Activated T-helper 2 cell treated with anti-CD3 and anti-CD28 coated beads, Interferon-gamma antibody, Interleukin-2, Interleukin-4, amounts not matched to agents 10 μg/mL and 5 μg/mL and 100 μg/mL, durations not matched to agents 14 hours and 24 hours and 36 hours (primary cell): ENCODE results near the gene SLC25A45. TPM values are rescaled to one million over a fixed set of nuclear protein-coding genes. Genes with fewer than 3 reads are reported as not detected.
A peak's percentile ranks its signal among the peaks of the same experiment; 100 is the strongest.

Source experiments
- DNase-seq: peaks from one replicate; pipeline ENCODE4 v3.0.0; 2021; ENCODE audit warnings: low spot score
- H3K27ac Mint-ChIP-seq: one replicate; pipeline ENCODE4 v1.8.0; 2021; ENCODE audit warnings: mixed read lengths
- H3K27me3 Mint-ChIP-seq: one replicate; pipeline ENCODE4 v1.8.0; 2021; ENCODE audit warnings: low read depth, mixed read lengths
- H3K36me3 Mint-ChIP-seq: one replicate; pipeline ENCODE4 v1.8.0; 2021; ENCODE audit warnings: low read depth, mixed read lengths
- H3K4me1 Mint-ChIP-seq: one replicate; pipeline ENCODE4 v1.8.0; 2021; ENCODE audit warnings: low read depth, mixed read lengths
- H3K4me3 Mint-ChIP-seq: one replicate; pipeline ENCODE4 v1.8.0; 2021; ENCODE audit warnings: low read depth, mild to moderate bottlenecking, moderate library complexity, mixed read lengths
- H3K9me3 Mint-ChIP-seq: one replicate; pipeline ENCODE4 v1.8.0; 2021; ENCODE audit warnings: mixed read lengths
- intact Hi-C: fragments of 100-400 bp; cut with micrococcal nuclease; formaldehyde crosslinking; loops from one replicate; pipeline ENCODE4 v1.15.1; 2023
- total RNA-seq: library from RNA; stranded (reverse); gene quantifications from 2 replicates; pipeline ENCODE4 v1.2.3, GENCODE V29; 2022

Gene SLC25A45
- total RNA-seq, 1 donor from 2014 or later, result 16.3 TPM

DNA sequence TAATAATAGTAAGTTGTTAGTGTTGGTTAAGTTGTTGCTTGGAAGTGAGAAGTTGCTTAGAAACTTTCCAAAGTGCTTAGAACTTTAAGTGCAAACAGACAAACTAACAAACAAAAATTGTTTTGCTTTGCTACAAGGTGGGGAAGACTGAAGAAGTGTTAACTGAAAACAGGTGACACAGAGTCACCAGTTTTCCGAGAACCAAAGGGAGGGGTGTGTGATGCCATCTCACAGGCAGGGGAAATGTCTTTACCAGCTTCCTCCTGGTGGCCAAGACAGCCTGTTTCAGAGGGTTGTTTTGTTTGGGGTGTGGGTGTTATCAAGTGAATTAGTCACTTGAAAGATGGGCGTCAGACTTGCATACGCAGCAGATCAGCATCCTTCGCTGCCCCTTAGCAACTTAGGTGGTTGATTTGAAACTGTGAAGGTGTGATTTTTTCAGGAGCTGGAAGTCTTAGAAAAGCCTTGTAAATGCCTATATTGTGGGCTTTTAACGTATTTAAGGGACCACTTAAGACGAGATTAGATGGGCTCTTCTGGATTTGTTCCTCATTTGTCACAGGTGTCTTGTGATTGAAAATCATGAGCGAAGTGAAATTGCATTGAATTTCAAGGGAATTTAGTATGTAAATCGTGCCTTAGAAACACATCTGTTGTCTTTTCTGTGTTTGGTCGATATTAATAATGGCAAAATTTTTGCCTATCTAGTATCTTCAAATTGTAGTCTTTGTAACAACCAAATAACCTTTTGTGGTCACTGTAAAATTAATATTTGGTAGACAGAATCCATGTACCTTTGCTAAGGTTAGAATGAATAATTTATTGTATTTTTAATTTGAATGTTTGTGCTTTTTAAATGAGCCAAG lies 42.9 kb upstream of the SLC25A45 start:
- Mint-ChIP-seq H3K27me3 (no peaks in the 10 kb centered on the region), H3K27ac (peak overlapping the region; percentile 98)
- intact Hi-C loops, result no loop called here

DNA sequence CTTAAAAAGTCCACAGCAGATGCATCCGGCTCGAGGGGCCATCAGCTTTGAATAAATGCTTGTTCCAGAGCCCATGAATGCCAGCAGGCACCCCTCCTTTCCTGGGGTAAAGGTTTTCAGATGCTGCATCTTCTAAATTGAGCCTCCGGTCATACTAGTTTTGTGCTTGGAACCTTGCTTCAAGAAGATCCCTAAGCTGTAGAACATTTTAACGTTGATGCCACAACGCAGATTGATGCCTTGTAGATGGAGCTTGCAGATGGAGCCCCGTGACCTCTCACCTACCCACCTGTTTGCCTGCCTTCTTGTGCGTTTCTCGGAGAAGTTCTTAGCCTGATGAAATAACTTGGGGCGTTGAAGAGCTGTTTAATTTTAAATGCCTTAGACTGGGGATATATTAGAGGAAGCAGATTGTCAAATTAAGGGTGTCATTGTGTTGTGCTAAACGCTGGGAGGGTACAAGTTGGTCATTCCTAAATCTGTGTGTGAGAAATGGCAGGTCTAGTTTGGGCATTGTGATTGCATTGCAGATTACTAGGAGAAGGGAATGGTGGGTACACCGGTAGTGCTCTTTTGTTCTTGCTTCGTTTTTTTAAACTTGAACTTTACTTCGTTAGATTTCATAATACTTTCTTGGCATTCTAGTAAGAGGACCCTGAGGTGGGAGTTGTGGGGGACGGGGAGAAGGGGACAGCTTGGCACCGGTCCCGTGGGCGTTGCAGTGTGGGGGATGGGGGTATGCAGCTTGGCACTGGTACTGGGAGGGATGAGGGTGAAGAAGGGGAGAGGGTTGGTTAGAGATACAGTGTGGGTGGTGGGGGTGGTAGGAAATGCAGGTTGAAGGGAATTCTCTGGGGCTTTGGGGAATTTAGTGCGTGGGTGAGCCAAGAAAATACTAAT lies 42.0 kb upstream of the SLC25A45 start:
- no peaks in the 10 kb centered on the region for H3K9me3 Mint-ChIP-seq

More for the DNA sequence above, 42.9 kb upstream of the SLC25A45 start:
- Mint-ChIP-seq H3K36me3 (peaks cover 70% of the 10 kb centered on the region), H3K4me1 (peaks cover 44% of the 10 kb centered on the region), H3K9me3 (no peaks in the 10 kb centered on the region), H3K4me3 (peak overlapping the region; percentile 98)
- peak; percentile 78 for DNase-seq

DNA sequence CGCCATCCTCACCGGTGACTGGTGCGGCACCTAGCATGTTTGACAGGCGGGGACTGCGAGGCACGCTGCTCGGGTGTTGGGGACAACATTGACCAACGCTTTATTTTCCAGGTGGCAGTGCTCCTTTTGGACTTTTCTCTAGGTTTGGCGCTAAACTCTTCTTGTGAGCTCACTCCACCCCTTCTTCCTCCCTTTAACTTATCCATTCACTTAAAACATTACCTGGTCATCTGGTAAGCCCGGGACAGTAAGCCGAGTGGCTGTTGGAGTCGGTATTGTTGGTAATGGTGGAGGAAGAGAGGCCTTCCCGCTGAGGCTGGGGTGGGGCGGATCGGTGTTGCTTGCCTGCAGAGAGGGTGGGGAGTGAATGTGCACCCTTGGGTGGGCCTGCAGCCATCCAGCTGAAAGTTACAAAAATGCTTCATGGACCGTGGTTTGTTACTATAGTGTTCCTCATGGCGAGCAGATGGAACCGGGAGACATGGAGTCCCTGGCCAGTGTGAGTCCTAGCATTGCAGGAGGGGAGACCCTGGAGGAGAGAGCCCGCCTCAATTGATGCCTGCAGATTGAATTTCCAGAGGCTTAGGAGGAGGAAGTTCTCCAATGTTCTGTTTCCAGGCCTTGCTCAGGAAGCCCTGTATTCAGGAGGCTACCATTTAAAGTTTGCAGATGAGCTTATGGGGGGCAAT lies 41.2 kb upstream of the SLC25A45 start:
- Mint-ChIP-seq H3K27me3 (no peaks in the 10 kb centered on the region), H3K4me1 (peaks cover 36% of the 10 kb centered on the region), H3K36me3 (peaks cover 61% of the 10 kb centered on the region), H3K9me3 (no peaks in the 10 kb centered on the region), H3K4me3 (peak overlapping the region; percentile 98), H3K27ac (peak overlapping the region; percentile 98)
- intact Hi-C loops, result no loop called here
- DNase-seq, result no peak

More for the DNA sequence above, 42.0 kb upstream of the SLC25A45 start:
- intact Hi-C loops, result no loop called here
- peak; percentile 49 for DNase-seq
- Mint-ChIP-seq H3K27ac (peak overlapping the region; percentile 98), H3K4me3 (peak overlapping the region; percentile 98), H3K27me3 (no peaks in the 10 kb centered on the region), H3K4me1 (peaks cover 39% of the 10 kb centered on the region), H3K36me3 (peaks cover 64% of the 10 kb centered on the region)

DNA sequence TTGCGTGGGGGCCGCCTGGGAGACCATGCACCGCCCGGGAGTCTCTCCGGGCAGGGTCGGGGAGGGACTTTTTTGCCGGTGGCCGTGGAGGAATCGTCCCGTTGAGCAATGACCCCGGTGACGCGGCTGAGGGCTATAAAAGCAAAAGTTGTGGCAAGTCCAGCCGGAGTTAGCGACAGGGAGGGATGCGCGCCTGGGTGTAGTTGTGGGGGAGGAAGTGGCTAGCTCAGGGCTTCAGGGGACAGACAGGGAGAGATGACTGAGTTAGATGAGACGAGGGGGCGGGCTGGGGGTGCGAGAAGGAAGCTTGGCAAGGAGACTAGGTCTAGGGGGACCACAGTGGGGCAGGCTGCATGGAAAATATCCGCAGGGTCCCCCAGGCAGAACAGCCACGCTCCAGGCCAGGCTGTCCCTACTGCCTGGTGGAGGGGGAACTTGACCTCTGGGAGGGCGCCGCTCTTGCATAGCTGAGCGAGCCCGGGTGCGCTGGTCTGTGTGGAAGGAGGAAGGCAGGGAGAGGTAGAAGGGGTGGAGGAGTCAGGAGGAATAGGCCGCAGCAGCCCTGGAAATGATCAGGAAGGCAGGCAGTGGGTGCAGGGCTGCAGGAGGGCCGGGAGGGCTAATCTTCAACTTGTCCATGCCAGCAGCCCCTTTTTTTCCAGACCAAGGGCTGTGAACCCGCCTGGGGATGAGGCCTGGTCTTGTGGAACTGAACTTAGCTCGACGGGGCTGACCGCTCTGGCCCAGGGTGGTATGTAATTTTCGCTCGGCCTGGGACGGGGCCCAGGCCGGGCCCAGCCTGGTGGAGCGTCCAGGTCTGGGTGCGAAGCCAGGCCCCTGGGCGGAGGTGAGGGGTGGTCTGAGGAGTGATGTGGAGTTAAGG lies 40.4 kb upstream of the SLC25A45 start, which contains the start of gene NEAT1:
TSS of gene NEAT1 (plus strand) at position 166 of the 883 bp plus-strand sequence.
- intact Hi-C loops, result loop anchor here (1.0 kb wide), 1 partner anchor 74 kb away; no protein-coding TSS in a partner anchor
- Mint-ChIP-seq H3K27me3 (no peaks in the 10 kb centered on the region), H3K4me3 (peak within 1 kb of the TSS; percentile 98), H3K36me3 (peaks cover 55% of the 10 kb centered on the region), H3K4me1 (peaks cover 35% of the 10 kb centered on the region), H3K9me3 (no peaks in the 10 kb centered on the region), H3K27ac (peak within 1 kb of the TSS; percentile 98)
- DNase-seq, result peak; percentile 95

DNA sequence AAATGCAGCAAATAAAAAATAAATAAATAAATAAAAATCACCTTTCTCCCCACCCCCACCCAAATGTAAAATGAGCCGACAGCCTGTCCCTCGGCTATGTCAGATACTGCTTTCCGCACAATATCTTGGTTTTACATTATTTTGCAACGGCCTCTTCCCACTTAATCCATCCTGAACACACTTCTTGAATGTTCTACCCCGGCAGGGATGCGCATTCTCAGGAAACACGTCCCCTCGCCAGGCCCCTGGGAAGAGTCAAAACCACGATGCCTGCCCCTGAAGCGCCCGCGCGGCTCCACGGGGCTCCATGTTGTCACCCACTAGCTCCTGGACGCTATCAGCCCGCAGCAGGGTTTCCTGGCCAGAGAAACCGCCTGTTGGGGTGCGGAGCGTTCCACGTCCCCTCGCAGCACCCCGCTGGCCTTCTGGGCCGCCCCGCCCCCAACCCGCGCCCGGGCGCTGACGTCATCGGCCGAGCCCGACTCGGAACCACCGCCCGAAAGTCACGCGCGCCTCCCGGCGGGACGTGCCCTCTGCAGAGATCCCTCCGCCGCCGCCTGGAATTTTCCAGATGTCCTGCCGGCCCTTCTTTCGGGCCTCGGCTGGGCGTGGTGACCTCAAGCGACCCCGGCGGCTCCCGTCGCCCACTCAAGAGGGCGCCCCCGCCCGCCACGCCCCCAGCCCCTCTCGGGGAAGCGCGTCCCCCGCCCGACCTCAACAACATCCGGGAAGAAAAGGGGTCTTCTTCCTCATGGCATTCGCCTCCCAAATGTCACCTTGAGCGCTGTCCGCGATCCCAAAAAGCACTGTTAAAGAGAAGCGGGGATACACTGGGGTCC lies 39.6 kb upstream of the SLC25A45 start:
- H3K36me3 Mint-ChIP-seq, result peaks cover 46% of the 10 kb centered on the region
- intact Hi-C loops, result loop anchor here (1.0 to 2.0 kb wide), 3 partner anchors 40 to 153 kb away; partner anchors contain the start of gene SLC25A45
- H3K9me3 Mint-ChIP-seq, result no peaks in the 10 kb centered on the region
- H3K4me1 Mint-ChIP-seq, result peaks cover 35% of the 10 kb centered on the region
- no peaks in the 10 kb centered on the region for H3K27me3 Mint-ChIP-seq
- DNase-seq, result peak; percentile 93
- H3K4me3 Mint-ChIP-seq, result peak overlapping the region; percentile 98
- peak overlapping the region; percentile 98 for H3K27ac Mint-ChIP-seq

DNA sequence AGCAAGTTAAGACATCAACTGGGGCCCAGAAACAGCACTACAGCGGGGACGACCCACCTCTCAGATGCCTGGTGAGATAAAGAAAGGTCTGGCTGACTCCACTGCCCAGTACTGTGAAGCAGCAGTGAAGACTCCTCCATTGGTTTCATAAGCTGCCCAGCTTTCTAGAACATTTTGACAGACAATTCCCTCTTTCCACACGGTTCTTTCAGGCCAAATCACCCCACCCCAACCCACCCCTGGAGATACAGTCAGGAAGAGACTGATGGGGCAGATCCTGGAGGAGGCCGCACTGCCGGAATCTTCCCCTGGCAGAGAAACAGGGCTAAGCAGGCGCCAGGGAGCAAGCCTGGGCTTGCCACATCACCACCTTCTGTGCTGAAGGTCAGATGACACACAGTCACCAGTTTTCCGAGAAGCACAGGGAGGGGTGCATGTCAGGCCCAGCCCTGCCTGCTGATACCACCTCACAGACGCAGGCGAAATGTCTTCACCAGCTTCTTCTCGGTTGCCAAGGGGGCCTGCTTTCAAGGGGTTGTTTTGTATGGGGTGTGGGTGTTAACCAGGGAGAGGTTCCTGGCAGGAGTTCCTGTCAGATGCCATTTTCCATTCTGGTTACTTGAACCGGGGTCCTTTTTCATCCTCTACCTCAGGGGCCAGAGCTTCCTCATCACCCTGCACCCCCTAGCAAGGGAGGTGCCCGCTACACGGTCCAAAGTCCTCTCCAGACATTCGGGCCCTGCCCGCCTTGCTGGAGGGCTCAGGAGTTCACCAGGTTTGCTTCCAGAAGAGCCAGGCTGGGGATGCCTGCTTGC lies 38.7 kb upstream of the SLC25A45 start:
- H3K9me3 Mint-ChIP-seq, result no peaks in the 10 kb centered on the region
- intact Hi-C loops, result loop anchor here (1.0 to 2.0 kb wide), 2 partner anchors 39 to 154 kb away; partner anchors contain the start of gene SLC25A45
- peak overlapping the region; percentile 98 for H3K4me3 Mint-ChIP-seq
- H3K27ac Mint-ChIP-seq, result peak overlapping the region; percentile 98
- H3K27me3 Mint-ChIP-seq, result no peaks in the 10 kb centered on the region
- H3K4me1 Mint-ChIP-seq, result peaks cover 34% of the 10 kb centered on the region
- peak; percentile 88 for DNase-seq
- H3K36me3 Mint-ChIP-seq, result peaks cover 38% of the 10 kb centered on the region

DNA sequence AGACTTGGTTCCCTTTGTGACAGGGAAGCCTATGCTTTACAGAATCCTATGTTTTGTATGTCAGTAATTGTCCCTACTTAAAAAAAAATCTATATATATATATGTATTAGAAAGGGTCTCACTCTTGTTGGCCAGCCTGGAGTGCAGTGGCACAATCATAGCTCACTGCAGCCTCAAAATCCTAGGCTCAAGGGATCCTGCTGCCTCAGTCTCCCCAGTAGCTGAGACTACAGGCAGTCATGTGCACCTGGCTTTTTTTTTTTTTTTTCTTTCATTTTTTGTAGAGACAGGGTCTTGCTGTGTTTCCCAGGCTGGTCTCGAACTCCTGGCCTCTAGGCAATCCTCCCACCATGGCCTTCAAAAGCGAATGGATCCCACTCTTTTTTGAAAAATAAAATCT lies 38.1 kb upstream of the SLC25A45 start:
- peak overlapping the region; percentile 100 for H3K27ac Mint-ChIP-seq
- no peaks in the 10 kb centered on the region for H3K9me3 Mint-ChIP-seq
- H3K4me1 Mint-ChIP-seq, result peaks cover 39% of the 10 kb centered on the region

DNA sequence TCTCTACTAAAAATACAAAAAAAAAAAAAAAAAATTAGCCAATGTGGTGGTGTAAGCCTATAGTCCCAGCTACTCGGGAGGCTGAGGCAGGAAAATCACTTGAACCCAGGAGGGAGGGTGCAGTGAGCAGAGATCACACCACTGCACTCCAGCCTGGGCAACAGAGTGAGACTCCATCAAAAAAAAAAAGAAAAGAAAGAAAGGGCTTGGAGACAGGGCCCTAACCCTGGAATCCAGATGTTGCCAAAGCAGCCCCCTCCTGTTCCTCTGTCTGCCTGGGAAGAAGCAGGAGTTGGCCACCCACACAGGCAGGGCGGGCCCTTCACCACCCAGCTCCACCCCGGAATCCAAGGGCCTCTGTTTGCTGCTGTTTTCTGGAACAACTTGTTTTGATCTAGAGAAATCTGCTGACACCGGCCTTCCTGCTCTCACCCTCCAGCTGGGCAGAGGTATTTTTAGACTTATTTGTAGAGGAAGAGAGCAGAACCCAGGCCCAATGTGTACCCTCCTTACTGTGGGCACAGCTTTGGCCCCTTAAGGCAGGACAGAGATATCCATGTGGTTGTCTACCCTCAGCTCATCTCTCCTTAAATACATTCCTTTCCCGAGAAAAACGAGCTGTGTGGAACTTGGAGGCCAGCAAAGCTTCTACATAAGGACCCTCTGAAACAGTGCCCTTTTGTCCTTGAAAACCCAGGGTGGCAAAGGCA lies 37.5 kb upstream of the SLC25A45 start:
- peaks cover 25% of the 10 kb centered on the region for H3K36me3 Mint-ChIP-seq
- peaks cover 39% of the 10 kb centered on the region for H3K4me1 Mint-ChIP-seq
- intact Hi-C loops, result loop anchor here (1.0 to 2.0 kb wide), 3 partner anchors 9 to 155 kb away; no protein-coding TSS in a partner anchor
- peak overlapping the region; percentile 98 for H3K4me3 Mint-ChIP-seq
- peak overlapping the region; percentile 100 for H3K27ac Mint-ChIP-seq
- peak; percentile 67 for DNase-seq
- H3K27me3 Mint-ChIP-seq, result no peaks in the 10 kb centered on the region
- H3K9me3 Mint-ChIP-seq, result no peaks in the 10 kb centered on the region

More for the DNA sequence above, 38.1 kb upstream of the SLC25A45 start:
- peak overlapping the region; percentile 98 for H3K4me3 Mint-ChIP-seq
- no peak for DNase-seq
- intact Hi-C loops, result loop anchor here (2.0 kb wide), 1 partner anchor 154 kb away; no protein-coding TSS in a partner anchor
- no peaks in the 10 kb centered on the region for H3K27me3 Mint-ChIP-seq
- peaks cover 31% of the 10 kb centered on the region for H3K36me3 Mint-ChIP-seq

DNA sequence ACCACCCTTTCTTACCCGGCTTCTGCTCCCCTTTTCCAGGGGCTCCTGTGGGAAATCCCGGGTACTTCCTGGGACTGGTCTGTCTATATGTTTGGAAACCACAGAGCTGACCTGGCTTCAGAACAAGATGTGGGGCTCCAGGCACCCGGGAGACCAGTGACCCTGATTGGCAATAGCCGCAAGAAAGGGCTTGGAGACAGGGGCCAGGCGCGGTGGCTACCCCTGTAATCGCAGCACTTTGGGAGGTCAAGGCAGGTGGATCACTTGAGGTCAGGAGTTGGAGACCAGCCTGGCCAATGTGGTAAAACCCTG lies 37.0 kb upstream of the SLC25A45 start:
- peaks cover 39% of the 10 kb centered on the region for H3K4me1 Mint-ChIP-seq
- no peaks in the 10 kb centered on the region for H3K27me3 Mint-ChIP-seq
- H3K4me3 Mint-ChIP-seq, result peak overlapping the region; percentile 98
- DNase-seq, result no peak
- peaks cover 20% of the 10 kb centered on the region for H3K36me3 Mint-ChIP-seq
- intact Hi-C loops, result loop anchor here (1.0 to 2.0 kb wide), 2 partner anchors 10 to 77 kb away; no protein-coding TSS in a partner anchor
- peak overlapping the region; percentile 100 for H3K27ac Mint-ChIP-seq
- H3K9me3 Mint-ChIP-seq, result no peaks in the 10 kb centered on the region
